ENCODE results near the gene PCNX1. TPM values are rescaled to one million over a fixed set of nuclear protein-coding genes. Genes with fewer than 3 reads are reported as not detected.
A peak's percentile ranks its signal among the peaks of the same experiment; 100 is the strongest.
"Not testable (repeated sequence)": the region's sequence is repeated elsewhere in the genome, so short reads cannot be mapped to it uniquely, and the experiment has no call there.

PCNX1 gene
- total RNA-seq, 2 donors from 2014 or later, result 67.4 to 107 TPM

- ATAC-seq (peak in 1 of 2 donors; percentile 17), DNase-seq (ENCODE audit: low spot score in 2 of 2) (no peak)
- no peaks in the 10 kb centered on the region for H3K9me3 Mint-ChIP-seq
- peak overlapping the region in 1 of 2 donors; percentile 63 for H3K27ac Mint-ChIP-seq
- H3K36me3 Mint-ChIP-seq, result peaks cover 0 to 23% of the 10 kb centered on the region in 2 donors
Measured at GRCh38 chr14:71004481-71004880, 97.2 kb downstream of the PCNX1 start.

GRCh38 chr14:71005076-71005475 is 97.8 kb downstream of the PCNX1 start:
- Mint-ChIP-seq H3K9me3 (no peaks in the 10 kb centered on the region), H3K27ac (peak overlapping the region in 1 of 2 donors; percentile 63), H3K36me3 (peaks cover 0 to 23% of the 10 kb centered on the region in 2 donors)
- no peak for ATAC-seq
- DNase-seq (ENCODE audit: low spot score in 2 of 2), result no peak

DNA sequence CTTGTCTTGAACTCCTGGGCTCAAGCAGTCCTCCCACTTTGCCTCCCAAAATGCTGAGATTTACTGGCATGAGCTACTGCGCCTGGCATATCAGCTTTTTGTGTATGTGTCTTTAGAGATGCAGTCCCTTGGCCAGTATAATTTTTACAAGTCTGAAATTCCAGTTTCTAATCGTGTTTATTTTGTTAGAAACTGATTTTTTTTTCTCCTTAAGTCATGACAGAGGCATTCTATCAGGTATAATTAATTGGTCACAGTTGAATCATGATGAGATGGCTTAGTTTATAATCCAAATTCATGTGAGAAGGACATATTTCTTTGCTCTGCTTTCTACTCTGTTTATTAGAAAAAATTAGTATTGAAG is 98.9 kb downstream of the PCNX1 start:
- H3K36me3 Mint-ChIP-seq, result peaks cover 0 to 21% of the 10 kb centered on the region in 2 donors
- H3K9me3 Mint-ChIP-seq, result no peaks in the 10 kb centered on the region
- H3K27ac Mint-ChIP-seq, result no peak overlapping the region
- no peak for ATAC-seq
- no peak for DNase-seq (ENCODE audit: low spot score in 2 of 2)

DNA sequence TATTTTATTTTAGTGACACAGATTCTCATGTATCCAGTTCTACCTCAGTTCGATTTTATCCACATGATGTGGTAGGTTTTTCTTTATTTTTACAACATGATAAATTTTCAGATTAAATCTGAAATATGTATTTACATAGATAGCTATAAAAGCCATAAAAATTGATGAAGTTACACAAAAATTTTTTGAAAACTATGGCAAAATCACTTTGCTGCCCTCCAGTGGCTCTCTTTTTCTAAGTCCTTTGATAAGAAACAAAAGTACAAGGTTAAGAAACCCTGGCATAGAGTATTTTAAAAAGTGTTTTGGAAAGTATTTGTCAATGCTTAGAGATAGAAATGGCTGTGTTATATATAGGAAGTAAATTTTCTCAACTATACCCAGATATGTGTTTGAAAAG is 104.2 kb downstream of the PCNX1 start:
- H3K9me3 Mint-ChIP-seq, result no peaks in the 10 kb centered on the region
- no peak for DNase-seq (ENCODE audit: low spot score in 2 of 2)
- peaks cover 29 to 31% of the 10 kb centered on the region in 2 donors for H3K36me3 Mint-ChIP-seq
- ATAC-seq, result no peak
- H3K27ac Mint-ChIP-seq, result no peak overlapping the region

GRCh38 chr14:71012888-71013287 is 105.6 kb downstream of the PCNX1 start:
- Mint-ChIP-seq H3K9me3 (no peaks in the 10 kb centered on the region), H3K36me3 (peaks cover 29 to 37% of the 10 kb centered on the region in 2 donors), H3K27ac (peak overlapping the region in 1 of 2 donors; percentile 36)
- ATAC-seq, result no peak
- no peak for DNase-seq (ENCODE audit: low spot score in 2 of 2)

DNA sequence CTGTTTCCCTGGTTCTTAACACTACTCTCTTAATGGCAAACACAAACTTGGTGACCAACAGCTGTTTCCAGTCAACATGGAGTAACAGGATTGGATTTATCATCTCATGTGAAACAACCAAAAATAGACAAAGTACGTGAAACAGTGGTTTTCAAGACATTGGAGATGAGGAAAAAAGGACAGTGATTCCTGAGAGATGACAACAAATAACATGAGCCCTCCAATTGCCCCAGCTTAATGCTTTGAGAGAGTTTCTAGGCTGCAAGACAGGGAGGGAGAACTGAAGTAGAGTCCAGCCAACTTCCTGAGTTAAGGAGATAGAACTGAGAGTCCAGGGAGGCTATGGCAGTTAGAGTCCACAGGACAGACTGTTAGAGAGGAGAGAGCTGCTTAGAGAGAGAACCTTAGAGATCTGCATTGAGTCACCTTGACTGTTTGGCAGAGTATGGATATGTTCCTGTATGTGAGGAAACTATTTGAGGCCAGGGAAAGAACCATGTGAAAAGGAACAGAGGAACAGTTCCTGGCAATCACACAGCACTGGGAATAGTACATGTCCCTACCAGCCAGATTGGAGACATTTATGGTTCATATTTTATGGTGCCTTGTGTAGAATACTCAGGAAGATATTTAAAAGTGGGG is 106.4 kb downstream of the PCNX1 start:
- no peak for ATAC-seq
- Mint-ChIP-seq H3K36me3 (peaks cover 29 to 37% of the 10 kb centered on the region in 2 donors), H3K27ac (peak overlapping the region in 1 of 2 donors; percentile 36), H3K9me3 (no peaks in the 10 kb centered on the region)
- no peak for DNase-seq (ENCODE audit: low spot score in 2 of 2)

DNA sequence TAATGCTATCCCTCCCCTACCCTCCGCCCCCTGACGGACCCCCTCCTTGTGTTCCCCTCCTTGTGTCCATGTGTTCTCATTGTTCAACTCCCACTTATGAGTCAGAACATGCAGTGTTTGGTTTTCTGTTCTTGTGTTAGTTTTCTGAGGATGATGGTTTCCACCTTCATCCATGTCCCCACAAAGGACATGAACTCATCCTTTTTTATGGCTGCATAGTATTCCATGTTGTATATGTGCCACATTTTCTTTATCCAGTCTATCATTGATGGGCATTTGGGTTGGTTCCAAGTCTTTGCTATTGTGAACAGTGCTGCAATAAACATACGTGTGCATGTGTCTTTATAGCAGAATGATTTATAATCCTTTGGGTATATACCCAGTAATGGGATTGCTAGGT is 112.7 kb downstream of the PCNX1 start:
- not testable (repeated sequence) for DNase-seq (ENCODE audit: low spot score in 2 of 2); H3K9me3 Mint-ChIP-seq; ATAC-seq; H3K27ac Mint-ChIP-seq
- peaks cover 27 to 61% of the 10 kb centered on the region in 2 donors for H3K36me3 Mint-ChIP-seq

- peak; percentile 58 to 84 for ATAC-seq
- no peak for DNase-seq (ENCODE audit: low spot score in 2 of 2)
- Mint-ChIP-seq H3K27ac (peak overlapping the region; percentile 2 to 79), H3K9me3 (no peaks in the 10 kb centered on the region), H3K36me3 (peaks cover 19 to 52% of the 10 kb centered on the region in 2 donors)
Measured at GRCh38 chr14:71021347-71022011, 114.2 kb downstream of the PCNX1 start.

- ATAC-seq, result no peak
- H3K27ac Mint-ChIP-seq, result peak overlapping the region; percentile 2 to 61
- H3K9me3 Mint-ChIP-seq, result no peaks in the 10 kb centered on the region
- DNase-seq (ENCODE audit: low spot score in 2 of 2), result no peak
- H3K36me3 Mint-ChIP-seq, result peaks cover 19 to 46% of the 10 kb centered on the region in 2 donors
Measured at GRCh38 chr14:71022012-71022869, 115.0 kb downstream of the PCNX1 start.

- peak; percentile 41 to 71 for ATAC-seq
Measured at GRCh38 chr14:71022939-71023338, 115.7 kb downstream of the PCNX1 start.

DNA sequence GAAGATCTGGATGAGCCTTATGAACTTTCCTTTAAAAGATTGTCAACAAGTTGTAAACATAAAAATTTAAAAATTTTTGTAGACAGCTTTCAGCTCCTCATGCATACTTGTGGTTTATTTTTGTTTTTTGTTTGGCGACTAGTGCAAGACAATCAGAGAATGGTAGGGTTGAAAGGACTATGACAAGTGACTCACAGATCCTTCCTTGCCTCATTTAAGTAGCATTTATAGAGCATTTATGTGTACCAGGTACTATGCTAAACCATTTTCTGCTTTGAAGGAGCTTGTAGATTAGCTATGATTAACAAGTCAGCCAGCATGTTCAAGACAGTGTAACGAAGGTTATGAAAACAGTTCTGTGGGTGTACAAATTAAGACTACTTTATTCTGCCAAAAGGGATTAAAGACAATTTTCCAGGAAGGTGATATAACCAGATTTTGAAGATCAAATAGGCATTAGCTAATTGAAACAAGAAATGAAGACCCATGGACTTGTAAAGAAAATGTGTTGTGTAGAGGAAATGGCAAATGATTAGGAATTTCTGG is 122.0 kb downstream of the PCNX1 start:
- Mint-ChIP-seq H3K9me3 (no peaks in the 10 kb centered on the region), H3K36me3 (peaks cover 6 to 29% of the 10 kb centered on the region in 2 donors), H3K27ac (no peak overlapping the region)
- no peak for DNase-seq (ENCODE audit: low spot score in 2 of 2)
- no peak for ATAC-seq

More at GRCh38 chr14:71022939-71023338, 115.7 kb downstream of the PCNX1 start:
- peaks cover 19 to 46% of the 10 kb centered on the region in 2 donors for H3K36me3 Mint-ChIP-seq
- H3K27ac Mint-ChIP-seq, result no peak overlapping the region
- no peak for DNase-seq (ENCODE audit: low spot score in 2 of 2)
- H3K9me3 Mint-ChIP-seq, result no peaks in the 10 kb centered on the region

GRCh38 chr14:71031000-71031399 is 123.7 kb downstream of the PCNX1 start:
- ATAC-seq (no peak), DNase-seq (ENCODE audit: low spot score in 2 of 2) (no peak)
- H3K27ac Mint-ChIP-seq, result peak overlapping the region in 1 of 2 donors; percentile 36
- H3K36me3 Mint-ChIP-seq, result peaks cover 12 to 37% of the 10 kb centered on the region in 2 donors
- no peaks in the 10 kb centered on the region for H3K9me3 Mint-ChIP-seq

DNA sequence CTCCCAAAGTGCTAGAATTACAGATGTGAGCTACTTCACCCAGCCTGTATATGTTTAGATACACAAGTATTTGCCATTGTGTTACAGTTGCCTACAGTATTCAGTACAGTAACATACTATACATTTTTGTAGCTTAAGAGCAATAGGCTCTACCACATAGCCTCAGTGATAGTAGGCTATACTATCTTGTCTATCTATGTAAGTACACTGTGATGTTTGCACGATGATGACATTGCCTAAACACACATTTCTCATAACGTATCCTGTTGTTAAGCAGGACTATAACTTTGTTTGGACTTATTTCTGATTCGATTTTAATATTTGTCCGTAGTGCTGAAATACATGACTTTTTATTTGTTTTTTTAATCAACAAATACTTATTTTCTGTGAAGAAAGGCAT is 129.2 kb downstream of the PCNX1 start:
- ATAC-seq (no peak), DNase-seq (ENCODE audit: low spot score in 2 of 2) (no peak)
- no peak overlapping the region for H3K27ac Mint-ChIP-seq
- peaks cover 30 to 55% of the 10 kb centered on the region in 2 donors for H3K36me3 Mint-ChIP-seq
- H3K9me3 Mint-ChIP-seq, result peaks cover 4 to 11% of the 10 kb centered on the region in 2 donors

DNA sequence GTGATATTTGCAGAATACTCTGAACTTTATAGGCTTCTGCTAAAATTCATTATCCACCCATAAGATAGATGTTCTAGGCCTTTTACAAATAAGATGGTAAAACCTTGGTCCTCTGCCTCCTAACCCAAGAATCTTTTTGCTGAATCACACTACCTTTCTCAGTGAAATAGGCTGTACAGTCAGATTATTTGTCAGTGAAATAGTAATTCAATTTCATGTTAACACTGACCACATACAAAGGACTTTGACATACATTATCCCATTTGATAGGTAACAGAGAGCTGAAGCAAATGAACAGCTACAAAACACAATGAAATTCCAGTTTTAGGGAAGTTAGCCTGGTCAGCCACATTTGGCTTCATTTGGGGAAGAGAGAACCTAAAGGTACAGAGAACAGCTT is 141.1 kb downstream of the PCNX1 start:
- peaks cover 7 to 35% of the 10 kb centered on the region in 2 donors for H3K36me3 Mint-ChIP-seq
- ATAC-seq, result no peak
- no peaks in the 10 kb centered on the region for H3K9me3 Mint-ChIP-seq
- peak overlapping the region in 1 of 2 donors; percentile 47 for H3K27ac Mint-ChIP-seq
- DNase-seq (ENCODE audit: low spot score in 2 of 2), result no peak

DNA sequence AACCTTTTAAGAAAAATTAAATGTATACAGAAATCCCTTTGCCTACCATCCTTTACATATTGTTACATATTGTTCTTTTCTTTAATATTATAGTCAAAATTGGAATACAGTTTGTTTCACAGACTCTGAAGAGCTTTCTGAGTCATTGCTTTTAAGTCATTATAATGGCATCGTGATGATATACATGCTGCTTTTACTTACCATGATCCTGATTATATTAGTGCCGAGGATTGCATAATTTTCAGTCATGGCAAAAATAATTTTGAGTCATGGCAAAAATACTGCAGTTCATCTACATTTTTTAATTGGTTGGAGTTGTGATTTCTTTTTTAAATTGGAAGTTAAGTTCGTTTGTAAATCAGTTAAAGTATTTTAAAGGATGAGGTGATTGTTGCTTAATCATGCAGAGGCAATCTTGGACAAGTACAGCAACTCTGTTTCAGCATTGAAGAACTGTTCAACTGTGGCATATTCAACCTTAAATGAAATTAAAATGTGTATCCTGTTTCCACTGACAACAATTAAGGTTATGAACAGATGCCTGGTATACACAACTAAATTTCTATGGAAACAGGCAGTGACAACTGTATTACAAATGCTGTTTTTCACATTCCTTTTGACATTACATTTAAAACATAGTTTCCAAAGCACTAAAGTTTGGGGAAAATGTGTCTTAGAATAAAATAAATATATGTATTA is 142.3 kb downstream of the PCNX1 start:
- Mint-ChIP-seq H3K9me3 (no peaks in the 10 kb centered on the region), H3K27ac (no peak overlapping the region), H3K36me3 (peaks cover 0 to 23% of the 10 kb centered on the region in 2 donors)
- no peak for ATAC-seq
- DNase-seq (ENCODE audit: low spot score in 2 of 2), result no peak

DNA sequence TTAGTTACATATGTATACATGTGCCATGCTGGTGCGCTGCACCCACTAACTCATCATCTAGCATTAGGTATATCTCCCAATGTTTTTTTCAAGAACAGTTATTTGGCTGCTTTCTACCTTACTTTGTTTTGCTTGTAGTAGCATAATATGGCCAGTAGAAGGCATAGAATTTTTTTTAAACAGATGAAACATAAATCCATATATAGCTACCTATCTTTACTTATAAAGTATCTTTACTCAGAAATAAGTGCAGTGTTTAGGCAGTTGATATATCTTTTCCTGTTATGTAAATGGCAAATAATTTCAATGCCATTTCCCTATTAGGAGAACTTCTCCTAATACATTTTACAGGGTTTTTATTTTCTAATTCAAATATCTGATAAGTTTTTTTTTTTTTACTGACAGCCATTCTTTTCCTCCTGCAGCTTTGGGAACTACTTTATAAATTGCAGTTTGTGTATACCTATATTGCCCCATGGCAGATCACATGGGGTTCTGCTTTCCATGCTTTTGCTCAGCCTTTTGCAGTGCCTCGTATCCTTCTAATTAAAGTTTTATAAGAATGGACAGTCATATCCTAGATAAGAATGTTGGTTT is 143.1 kb downstream of the PCNX1 start:
- DNase-seq (ENCODE audit: low spot score in 2 of 2) (no peak), ATAC-seq (no peak)
- Mint-ChIP-seq H3K27ac (no peak overlapping the region), H3K36me3 (peaks cover 0 to 16% of the 10 kb centered on the region in 2 donors), H3K9me3 (no peaks in the 10 kb centered on the region)

Data from activated naive CD4-positive, alpha-beta T cell treated with anti-CD3 and anti-CD28 coated beads, Interleukin-2, amount 50 U/mL, for 72 hours (primary cell).